ENCODE data around the gene PAX5.

PAX5 gene

GRCh38 chr9:36905101-36906066 lies 128.7 kb downstream of the PAX5 start:
- in situ Hi-C loops (cut with HindIII; ENCODE audit: low sequenced_read_pairs), result no loop called here

GRCh38 chr9:36903541-36904435 lies 130.3 kb downstream of the PAX5 start:
- in situ Hi-C loops (cut with HindIII; ENCODE audit: low sequenced_read_pairs), result loop anchor here (5.0 kb wide), 1 partner anchor 54 kb away; no protein-coding TSS in a partner anchor

- in situ Hi-C loops (cut with HindIII; ENCODE audit: low sequenced_read_pairs), result loop anchor here (5.0 kb wide), 1 partner anchor 54 kb away; no protein-coding TSS in a partner anchor
Measured at GRCh38 chr9:36902861-36903524, 131.1 kb downstream of the PAX5 start.

- in situ Hi-C loops (cut with HindIII; ENCODE audit: low sequenced_read_pairs), result loop anchor here (5.0 kb wide), 1 partner anchor 55 kb away; no protein-coding TSS in a partner anchor
Measured at GRCh38 chr9:36902080-36902716, 131.9 kb downstream of the PAX5 start.

- in situ Hi-C loops (cut with HindIII; ENCODE audit: low sequenced_read_pairs), result loop anchor here (5.0 kb wide), 1 partner anchor 56 kb away; no protein-coding TSS in a partner anchor
Measured at GRCh38 chr9:36901528-36901927, 132.5 kb downstream of the PAX5 start.

GRCh38 chr9:36900856-36901220 lies 133.2 kb downstream of the PAX5 start:
- in situ Hi-C loops (cut with HindIII; ENCODE audit: low sequenced_read_pairs), result loop anchor here (5.0 kb wide), 1 partner anchor 56 kb away; no protein-coding TSS in a partner anchor

GRCh38 chr9:36900136-36900855 lies 133.8 kb downstream of the PAX5 start:
- in situ Hi-C loops (cut with HindIII; ENCODE audit: low sequenced_read_pairs), result loop anchor here (5.0 kb wide), 1 partner anchor 57 kb away; no protein-coding TSS in a partner anchor

GRCh38 chr9:36899406-36899805 lies 134.7 kb downstream of the PAX5 start:
- in situ Hi-C loops (cut with HindIII; ENCODE audit: low sequenced_read_pairs), result no loop called here

GRCh38 chr9:36898431-36899020 lies 135.5 kb downstream of the PAX5 start:
- in situ Hi-C loops (cut with HindIII; ENCODE audit: low sequenced_read_pairs), result no loop called here

- in situ Hi-C loops (cut with HindIII; ENCODE audit: low sequenced_read_pairs), result no loop called here
Measured at GRCh38 chr9:36897478-36897877, 136.6 kb downstream of the PAX5 start.

- in situ Hi-C loops (cut with HindIII; ENCODE audit: low sequenced_read_pairs), result no loop called here
Measured at GRCh38 chr9:36897019-36897418, 137.0 kb downstream of the PAX5 start.

- in situ Hi-C loops (cut with HindIII; ENCODE audit: low sequenced_read_pairs), result no loop called here
Measured at GRCh38 chr9:36896296-36896695, 137.8 kb downstream of the PAX5 start.

- in situ Hi-C loops (cut with HindIII; ENCODE audit: low sequenced_read_pairs), result no loop called here
Measured at GRCh38 chr9:36895744-36896260, 138.3 kb downstream of the PAX5 start.

- in situ Hi-C loops (cut with HindIII; ENCODE audit: low sequenced_read_pairs), result no loop called here
Measured at GRCh38 chr9:36894695-36895310, 139.3 kb downstream of the PAX5 start.

GRCh38 chr9:36893911-36894310 lies 140.2 kb downstream of the PAX5 start:
- in situ Hi-C loops (cut with HindIII; ENCODE audit: low sequenced_read_pairs), result no loop called here

GRCh38 chr9:36893184-36893583 lies 140.9 kb downstream of the PAX5 start:
- in situ Hi-C loops (cut with HindIII; ENCODE audit: low sequenced_read_pairs), result no loop called here

- in situ Hi-C loops (cut with HindIII; ENCODE audit: low sequenced_read_pairs), result no loop called here
Measured at GRCh38 chr9:36892279-36892678, 141.8 kb downstream of the PAX5 start.

- in situ Hi-C loops (cut with HindIII; ENCODE audit: low sequenced_read_pairs), result no loop called here
Measured at GRCh38 chr9:36891341-36891811, 142.7 kb downstream of the PAX5 start.

All from DLD1 (cell line).